Endometrial microvascular endothelial cells (primary cell): ENCODE data around the gene DAB1. TPM values are rescaled to one million over a fixed set of nuclear protein-coding genes. Genes with fewer than 3 reads are reported as not detected.

Experiments
- in situ Hi-C: cut with HindIII; loops from 2 replicates; pipeline ENCODE4 v1.10.0; 2017; ENCODE audit warnings: low sequenced_read_pairs, low pct_unique_long_range_greater_than_20kb; ENCODE audit errors: inconsistent ontology term
- total RNA-seq: library from RNA; depleted of rRNA; stranded (reverse); fragments of >200 nt; gene quantifications from one replicate; pipeline ENCODE4 v1.2.3, GENCODE V29; 2015; ENCODE audit errors: inconsistent ontology term

DAB1 gene
- total RNA-seq, 1 donor from 2014 or later, result not detected

DNA sequence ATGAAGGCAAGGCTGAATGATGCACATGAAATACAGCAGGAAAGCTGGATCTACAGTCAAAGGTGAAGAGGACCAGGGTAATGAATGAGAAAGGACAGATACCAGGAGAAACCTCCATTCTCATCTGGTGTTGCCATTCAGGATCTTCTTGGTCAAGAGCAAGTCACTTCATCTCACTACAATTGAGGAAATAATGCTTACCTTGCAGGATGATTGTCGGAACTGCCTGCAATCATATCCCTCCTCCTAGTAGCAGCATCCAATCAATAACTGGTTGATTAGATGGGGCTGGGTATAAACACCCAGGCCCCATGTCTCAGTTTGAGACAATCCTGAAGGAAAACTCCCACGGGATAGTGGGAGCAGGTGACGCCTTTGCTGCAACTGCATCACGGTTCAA lies 263.3 kb downstream of the DAB1 start:
- in situ Hi-C loops, result no loop called here

GRCh38 chr1:57158604-57158998 lies 265.3 kb downstream of the DAB1 start:
- in situ Hi-C loops, result no loop called here

DNA sequence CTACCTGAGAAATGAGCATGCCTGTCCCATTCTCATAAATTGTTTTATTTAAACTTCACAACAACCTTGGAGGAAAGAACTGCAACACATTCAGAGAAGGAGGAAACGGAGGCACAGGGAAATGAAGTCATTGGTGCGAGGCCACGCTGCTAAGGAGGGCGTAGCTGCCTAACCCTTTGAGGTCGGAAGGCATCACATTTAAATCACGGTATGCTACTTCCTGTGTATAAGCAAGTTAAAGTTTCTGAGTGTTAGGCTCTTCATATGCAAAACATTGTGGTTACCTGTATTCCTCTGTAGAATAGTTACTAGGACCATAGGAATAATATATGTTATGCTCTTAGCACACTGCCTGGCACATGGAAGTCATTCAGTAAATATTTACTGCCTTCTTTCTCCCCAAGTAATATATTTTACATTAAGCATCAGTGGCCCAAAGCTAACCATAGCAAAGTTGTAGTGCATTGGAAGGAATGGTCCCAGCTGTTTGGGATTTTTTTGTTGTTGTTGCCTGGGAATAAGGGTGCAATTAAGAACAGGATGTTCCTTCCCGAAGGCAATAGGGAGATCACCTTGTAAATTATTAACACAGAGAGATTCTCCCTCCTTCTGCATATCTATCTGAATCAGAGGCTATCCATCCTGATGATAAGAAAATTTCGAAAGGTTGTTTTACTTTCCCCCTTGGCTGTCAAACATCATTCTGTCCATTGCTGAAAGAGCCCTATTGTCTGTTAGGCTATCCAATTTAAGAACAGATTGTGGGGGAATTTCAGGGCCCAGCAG lies 265.8 kb downstream of the DAB1 start:
- in situ Hi-C loops, result no loop called here

GRCh38 chr1:57156907-57157306 lies 267.0 kb downstream of the DAB1 start:
- in situ Hi-C loops, result no loop called here

- in situ Hi-C loops, result no loop called here
Measured at GRCh38 chr1:57146100-57146499, 277.8 kb downstream of the DAB1 start.

- in situ Hi-C loops, result no loop called here
Measured at GRCh38 chr1:57142999-57143398, 280.9 kb downstream of the DAB1 start.

DNA sequence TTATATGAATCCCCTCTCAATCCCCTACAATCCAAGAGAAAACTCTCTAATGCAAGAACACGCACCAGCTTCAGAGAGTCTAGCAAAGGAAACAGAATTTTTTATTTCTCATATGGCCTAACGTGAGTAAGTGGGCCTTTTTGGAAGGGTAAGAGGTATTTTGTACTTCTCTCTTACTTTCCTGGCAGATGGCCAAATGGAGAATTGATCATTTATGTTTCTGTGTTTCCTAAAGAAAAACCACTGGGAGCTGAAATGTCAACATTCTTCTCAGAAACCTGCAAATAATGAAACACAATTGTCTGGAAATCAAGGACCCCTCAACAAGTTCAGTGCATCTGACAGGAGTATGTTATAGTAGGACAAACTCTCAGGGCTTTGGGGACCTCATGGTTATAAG lies 281.7 kb downstream of the DAB1 start:
- in situ Hi-C loops, result no loop called here

GRCh38 chr1:57138432-57139078 lies 285.3 kb downstream of the DAB1 start:
- in situ Hi-C loops, result no loop called here

DNA sequence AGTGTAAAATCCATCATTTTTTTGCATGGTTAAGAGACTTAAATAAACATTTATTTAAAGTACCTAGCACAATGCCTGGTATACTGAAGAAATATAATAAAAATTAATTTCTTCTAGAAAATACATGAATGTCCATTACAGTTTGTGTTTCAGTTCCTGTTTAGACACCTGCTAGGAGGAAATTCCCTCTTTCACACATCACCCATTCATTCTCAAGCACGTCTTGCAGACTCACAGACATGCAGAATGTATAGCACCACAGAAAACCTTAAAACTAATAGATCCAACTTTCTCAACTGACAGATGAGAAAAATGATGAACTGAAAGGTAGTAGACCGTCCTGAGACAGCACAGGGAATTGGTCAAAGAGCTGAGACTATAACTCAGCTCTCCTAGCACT lies 285.9 kb downstream of the DAB1 start:
- in situ Hi-C loops, result no loop called here

GRCh38 chr1:57134803-57135202 lies 289.1 kb downstream of the DAB1 start:
- in situ Hi-C loops, result no loop called here

- in situ Hi-C loops, result no loop called here
Measured at GRCh38 chr1:57133686-57134085, 290.2 kb downstream of the DAB1 start.

- in situ Hi-C loops, result no loop called here
Measured at GRCh38 chr1:57132993-57133622, 290.8 kb downstream of the DAB1 start.

- in situ Hi-C loops, result no loop called here
Measured at GRCh38 chr1:57131701-57132394, 292.0 kb downstream of the DAB1 start.

GRCh38 chr1:57131257-57131656 lies 292.6 kb downstream of the DAB1 start:
- in situ Hi-C loops, result no loop called here

- in situ Hi-C loops, result no loop called here
Measured at GRCh38 chr1:57129865-57130264, 294.0 kb downstream of the DAB1 start.

- in situ Hi-C loops, result no loop called here
Measured at GRCh38 chr1:57127976-57128375, 295.9 kb downstream of the DAB1 start.

GRCh38 chr1:57124768-57125446 lies 299.0 kb downstream of the DAB1 start:
- in situ Hi-C loops, result no loop called here

GRCh38 chr1:57124170-57124569 lies 299.7 kb downstream of the DAB1 start:
- in situ Hi-C loops, result no loop called here

DNA sequence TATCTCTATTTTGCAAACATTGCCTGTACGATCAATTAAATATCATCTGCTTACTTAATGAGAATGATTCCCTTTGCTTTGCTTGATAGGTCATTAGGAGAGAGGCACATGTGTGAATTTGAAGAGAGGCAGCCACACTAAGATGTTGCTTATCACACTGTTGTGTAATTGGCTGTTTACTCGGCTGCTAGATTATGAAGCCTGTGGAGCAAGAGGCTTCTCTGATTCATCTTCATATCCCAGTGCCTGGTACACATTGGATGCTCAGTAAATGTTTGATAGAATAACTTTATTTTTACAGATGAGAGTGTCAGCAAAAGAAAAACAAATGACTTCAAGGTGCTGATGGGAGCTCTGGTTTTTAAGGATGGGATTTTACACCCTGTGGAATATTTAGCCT lies 301.8 kb downstream of the DAB1 start:
- in situ Hi-C loops, result no loop called here
